G401.6 (cell line): ENCODE measurements around the gene LRP2.
"Not testable (repeated sequence)": the region's sequence is repeated elsewhere in the genome, so short reads cannot be mapped to it uniquely, and the experiment has no call there.

Source experiments
- FAIRE-seq: peaks from 2 replicates; lab custom pipeline; 2012; peaks lifted over from hg19 to GRCh38; lab: Jason Lieb, UNC

Gene LRP2

DNA sequence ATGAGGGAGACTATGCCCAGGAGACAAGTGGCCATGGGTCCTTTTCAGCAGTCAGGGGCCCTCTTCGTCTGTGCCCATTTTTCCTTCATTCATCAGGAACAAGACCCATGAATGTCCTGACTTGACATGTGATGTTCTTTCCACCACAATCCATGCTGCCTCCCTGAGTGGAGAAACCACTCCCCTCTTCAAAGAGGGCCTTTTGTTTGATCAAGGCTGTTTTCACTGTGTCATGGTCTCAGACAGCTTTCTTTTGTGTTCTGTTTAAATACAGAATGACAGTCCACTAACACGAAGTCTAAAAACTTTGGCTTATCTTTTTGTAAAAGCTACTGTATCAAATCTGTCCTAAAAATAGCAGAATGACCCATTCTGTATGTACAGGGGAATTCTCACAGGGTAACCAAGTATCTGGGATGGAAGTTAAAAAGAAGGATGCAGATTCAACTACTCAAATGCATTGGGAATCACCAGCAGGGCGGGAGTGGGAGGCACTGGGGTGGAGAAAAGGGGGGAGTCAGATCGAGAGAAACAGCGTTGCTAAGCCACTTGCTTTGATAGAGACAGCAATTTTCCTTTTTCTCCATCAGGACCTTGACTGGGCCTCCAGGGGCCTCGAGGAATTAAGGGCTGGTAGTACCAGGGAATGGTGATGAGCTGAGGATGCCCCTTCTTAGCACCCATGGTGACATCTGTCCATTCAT, 13.9 kb downstream of the LRP2 start:
- no peak for FAIRE-seq

DNA sequence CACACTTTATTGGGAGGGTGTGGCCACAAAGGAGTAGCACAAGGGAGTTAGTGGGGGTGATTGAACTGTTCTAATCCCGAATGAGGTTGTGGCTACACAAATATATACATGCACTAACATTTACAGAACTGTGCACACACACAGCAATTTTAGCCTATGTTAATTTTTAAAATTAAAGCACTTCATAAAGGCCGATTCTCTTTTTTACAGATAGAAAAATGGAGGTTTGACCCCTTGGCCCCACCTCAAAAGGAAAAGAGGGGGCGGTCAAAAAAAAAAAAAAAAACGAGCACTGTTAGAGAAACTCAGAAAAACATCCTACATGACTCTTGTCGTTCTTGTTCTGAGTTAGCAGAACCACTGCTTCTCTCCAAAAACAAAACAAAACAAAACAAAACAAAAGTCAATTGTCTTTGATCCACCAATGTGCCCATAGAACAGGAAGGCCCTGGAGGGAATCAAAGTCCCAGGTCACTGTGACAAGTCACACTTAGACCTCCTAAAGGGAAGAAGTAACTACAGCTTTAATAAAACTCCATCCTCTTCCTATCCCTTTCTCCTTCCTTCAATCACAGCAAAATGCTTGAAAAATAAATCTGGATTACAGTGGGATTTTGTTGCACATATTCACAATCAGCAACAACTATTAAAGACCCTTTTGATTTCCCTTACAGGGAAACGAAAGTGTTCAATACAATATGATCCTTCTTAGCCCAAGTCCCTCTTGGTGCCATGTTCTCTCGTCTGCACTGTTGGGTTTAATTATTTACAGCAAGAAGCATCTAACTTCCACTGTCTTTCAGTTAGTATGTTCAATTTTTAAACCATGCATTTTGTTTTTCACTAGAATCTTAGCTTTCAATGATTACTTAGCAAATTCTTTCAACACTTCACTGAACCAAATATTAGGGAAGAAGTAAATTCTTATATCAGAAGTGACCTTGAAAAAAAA, 16.6 kb downstream of the LRP2 start:
- FAIRE-seq: no peak

DNA sequence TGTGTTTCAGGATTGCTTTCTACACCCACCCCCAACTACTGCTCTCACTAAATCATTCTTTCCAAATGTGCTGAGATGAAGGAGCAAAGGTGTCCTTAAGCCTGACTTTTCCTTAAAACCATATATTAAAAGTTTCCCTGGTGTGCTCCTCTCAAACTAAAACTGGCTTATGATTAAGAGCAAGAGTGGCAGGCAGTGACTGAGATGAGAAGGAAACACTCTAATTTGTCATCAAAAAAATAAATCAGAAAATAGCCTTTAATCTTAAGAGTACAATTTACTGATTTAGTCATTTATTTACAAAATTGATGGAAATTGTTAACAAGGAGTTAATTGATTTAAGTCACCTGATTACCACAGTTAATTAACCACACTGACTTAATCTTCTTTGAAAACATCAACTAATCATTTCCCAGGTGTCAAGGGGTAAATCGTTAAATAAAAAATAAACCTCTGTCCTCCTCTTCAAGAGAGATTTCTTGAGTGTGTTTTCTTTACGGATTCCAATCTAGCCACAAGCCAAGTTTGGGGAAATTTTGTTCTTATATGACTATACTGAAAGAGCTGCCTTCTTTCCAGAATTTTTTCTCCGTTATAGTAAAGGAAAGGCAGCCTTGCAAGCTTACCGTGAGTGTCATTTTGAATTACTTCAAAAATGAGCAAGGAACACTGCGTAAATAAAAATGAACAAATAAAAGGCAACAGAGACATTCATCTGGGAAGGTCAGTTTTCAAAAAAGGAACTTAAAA, 17.4 kb downstream of the LRP2 start:
- no peak for FAIRE-seq

DNA sequence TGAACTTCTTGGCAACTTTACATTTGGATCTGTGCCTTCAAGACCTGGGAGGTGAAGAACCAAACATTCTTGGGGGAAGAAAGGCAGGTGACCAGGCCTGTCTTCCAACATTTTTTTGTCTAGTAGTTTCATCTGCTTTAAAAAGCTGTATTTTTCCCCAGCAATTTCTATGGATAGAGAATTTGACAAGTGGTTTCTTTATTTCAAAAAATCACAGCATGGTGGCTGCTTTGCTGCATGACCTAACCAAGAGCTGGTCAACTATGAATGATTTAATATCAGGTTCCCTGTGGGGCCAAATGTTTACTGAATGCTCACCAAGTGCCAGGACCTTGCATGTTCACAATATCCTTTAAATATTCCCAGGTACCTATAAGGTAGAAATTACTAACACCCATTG, 19.1 kb downstream of the LRP2 start:
- FAIRE-seq: no peak

DNA sequence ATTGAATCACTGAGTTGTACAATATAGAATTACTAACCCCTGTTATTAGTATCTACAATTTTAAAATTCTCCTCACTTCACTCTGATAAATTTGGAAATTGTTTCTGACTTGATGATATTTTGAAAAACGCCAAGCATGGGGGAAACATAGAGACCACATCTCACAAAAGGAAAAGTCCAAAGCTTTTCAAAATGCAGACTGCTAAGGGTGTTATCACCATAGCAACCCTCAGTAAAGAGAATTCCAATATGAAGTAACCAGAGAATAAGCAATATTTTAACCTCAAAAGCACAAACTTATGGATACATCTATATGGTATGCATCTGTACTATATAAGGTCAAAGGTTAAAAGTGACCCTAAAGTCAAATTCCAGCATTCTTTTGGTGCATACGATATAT, 22.7 kb downstream of the LRP2 start:
- FAIRE-seq: no peak

DNA sequence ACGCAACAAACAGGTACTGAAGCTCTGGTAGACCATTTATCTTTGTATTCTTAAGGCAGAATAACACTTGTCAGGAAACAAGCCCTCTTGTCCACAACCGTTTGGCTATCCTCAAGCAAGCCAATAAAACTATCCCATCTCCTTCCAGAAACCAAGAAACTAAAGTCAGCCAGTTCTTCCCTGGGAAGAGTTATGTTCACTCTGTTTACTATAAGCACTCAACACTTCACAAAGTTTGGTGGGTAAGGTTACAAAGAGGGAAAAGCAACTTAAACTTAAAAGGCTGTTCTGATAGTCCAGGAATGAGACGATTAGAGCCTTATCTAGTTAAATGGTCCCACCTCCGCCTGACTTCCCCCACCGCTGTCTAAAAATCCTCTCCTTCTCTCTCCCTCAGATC, 25.6 kb downstream of the LRP2 start:
- no peak for FAIRE-seq

DNA sequence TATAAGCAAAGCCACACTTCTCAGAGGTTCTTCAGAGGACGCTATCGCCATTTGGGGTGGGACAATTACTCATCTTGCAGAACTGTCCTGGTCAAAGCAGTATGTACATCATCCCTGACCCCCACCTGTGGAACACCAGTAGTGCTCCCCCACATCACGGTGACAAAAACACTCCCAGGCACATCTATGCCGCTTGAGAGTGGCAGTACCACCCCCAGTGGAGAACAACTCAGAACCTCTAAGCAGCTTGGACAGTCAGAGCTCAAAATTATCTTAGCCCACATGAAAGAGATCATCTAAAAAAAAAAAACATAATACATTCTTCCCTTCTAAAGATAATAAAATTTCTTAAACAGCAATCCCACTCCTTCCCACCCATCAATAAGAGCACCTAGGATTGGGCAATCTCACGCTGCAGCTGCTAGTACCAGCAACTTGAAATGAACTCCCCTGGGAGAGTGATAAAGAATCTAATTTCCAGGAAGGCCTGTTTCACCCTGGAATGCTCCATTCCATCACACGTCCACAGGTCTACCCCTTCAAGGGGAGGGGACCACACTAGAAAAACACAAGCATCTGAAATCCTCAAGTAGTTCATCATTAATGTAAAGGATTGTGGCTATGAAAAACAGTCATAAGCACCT, 31.7 kb downstream of the LRP2 start:
- FAIRE-seq: no peak

DNA sequence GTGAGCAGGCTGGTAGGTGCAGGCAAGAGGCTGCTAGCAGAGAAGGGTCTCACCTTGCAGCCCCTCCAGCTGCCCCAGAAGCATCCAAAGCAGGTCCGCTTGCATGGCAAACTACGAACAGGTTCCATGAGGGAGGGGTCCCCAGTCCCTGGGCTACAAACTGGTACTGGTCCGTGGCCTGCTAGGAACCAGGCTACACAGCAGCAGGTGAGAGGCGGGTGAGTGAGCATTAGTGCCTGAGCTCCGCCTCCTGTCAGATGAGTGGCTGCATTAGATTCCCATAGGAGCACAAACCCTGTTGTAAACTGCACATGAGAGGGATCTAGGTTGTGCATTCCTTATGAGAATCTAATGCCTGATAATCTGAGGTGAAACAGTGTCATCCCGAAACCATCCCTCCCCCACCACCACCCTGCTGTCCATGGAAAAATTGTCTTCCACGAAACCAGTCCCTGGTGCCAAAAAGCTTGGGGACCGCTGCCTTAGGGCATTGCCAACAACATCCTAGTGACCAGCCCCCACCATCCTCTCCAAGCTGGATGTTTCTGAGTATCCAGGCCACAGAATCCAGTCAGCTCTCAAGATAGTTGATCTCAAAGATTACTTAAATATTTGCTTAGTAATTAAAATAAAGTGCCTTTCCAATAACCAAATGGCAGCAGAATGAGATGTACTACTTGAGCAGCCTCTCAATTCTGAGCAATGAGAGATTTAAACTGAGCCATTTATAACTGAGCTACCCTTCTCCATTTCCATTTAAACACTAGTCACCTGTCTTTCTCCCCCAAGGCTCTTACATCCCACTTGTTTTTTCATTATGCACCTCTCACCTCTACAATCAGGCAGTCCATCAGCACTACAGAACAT, 32.4 kb downstream of the LRP2 start:
- no peak for FAIRE-seq

DNA sequence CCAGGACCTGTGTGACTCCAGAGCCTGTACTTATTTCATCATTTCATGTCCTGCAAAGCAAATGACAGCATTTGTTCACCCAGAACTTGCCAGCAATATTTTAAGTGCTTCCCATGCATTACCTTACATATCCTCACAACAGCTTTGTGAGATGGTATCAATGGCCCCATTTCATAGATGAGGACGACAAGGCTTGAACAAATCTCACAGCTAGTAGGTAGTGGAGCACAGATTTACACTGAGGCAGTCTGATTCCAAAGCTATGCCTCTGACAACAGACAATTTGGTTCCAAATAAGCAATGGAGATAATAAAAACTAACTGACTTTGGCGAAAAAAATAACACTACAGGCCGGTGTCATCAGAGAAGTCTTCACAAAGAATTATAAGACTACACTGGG, 33.5 kb downstream of the LRP2 start:
- FAIRE-seq: no peak

DNA sequence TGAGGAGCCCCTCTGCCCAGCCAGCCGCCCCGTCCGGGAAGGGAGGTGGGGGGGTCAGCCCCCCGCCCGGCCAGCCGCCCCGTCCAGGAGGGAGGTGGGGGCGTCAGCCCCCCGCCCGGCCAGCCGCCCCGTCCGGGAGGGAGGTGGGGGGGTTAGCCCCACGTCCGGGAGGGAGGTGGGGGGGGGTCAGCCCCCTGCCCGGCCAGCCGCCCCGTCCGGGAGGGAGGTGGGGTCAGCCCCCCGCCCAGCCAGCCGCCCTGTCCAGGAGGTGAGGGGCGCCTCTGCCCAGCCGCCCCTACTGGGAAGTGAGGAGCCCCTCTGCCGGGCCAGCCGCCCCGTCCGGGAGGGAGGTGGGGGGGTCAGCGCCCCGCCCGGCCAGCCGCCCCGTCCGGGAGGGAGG, 34.5 kb downstream of the LRP2 start:
- FAIRE-seq: not testable (repeated sequence)

DNA sequence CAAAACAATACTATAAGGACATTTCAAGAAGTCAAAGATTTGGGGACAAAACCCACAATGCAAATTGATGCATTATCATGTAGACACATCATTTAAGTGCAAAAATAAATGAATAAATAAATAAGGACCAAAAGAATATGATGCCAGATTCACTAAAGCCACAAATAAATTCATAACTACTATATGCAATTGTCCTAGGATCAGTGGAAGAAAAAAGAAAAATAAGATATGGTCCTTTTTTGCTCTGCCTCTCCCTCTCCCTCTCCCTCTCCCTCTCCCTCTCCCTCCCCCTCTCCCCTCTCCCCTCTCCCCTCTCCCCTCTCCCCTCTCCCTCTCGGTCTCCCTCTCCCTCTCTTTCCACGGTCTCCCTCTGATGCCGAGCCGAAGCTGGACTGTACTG, 36.4 kb downstream of the LRP2 start:
- not testable (repeated sequence) for FAIRE-seq

DNA sequence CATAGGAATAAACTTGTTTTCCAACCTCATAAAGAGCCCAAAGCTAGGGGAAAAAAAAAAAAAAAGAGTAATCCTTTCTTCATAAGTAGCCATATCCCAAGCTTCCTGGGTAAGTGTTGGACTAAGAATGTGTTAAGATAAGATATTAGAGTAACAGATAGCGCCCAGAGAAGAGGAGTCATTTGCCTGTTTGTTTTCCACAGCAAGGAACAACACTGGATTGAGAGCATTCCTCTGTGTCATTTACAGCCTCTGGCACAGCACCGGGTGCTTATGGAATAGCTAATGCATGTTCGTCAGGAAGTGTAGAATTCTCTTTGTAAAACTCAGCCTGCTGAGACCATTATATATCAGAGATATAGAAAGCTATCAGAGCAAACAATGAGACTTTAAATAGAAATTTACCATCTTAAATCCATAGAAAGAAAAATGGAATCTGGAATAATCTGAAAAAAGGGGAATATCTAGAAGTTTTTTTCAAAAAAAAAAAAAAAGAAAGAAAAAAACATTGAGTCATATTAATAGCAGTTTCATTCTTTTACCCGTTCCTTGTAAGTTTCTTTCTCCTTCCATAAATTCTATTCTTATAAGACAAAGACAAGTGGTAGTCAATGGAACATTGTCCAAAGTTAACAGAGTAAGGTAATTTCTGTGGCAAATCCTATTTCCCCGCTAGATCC, 37.6 kb downstream of the LRP2 start:
- FAIRE-seq: no peak

DNA sequence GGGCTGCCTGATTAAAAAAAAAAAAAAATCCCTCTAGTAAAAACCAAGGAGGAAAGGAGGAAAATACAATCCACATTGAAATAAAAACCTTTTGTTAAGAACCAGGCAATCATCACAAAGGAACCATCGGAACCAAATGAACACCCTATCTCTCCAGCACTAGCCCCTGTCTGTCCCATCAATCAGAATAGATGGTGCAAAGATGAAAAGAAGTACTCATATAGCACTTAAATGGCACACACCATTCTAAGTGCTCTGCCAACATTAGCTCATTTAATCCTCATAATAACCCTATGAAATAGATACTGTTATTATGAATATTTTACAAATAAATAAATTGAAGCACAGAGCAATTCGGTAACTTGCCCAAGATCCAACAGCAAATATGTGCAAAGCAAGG, 38.5 kb downstream of the LRP2 start:
- no peak for FAIRE-seq

DNA sequence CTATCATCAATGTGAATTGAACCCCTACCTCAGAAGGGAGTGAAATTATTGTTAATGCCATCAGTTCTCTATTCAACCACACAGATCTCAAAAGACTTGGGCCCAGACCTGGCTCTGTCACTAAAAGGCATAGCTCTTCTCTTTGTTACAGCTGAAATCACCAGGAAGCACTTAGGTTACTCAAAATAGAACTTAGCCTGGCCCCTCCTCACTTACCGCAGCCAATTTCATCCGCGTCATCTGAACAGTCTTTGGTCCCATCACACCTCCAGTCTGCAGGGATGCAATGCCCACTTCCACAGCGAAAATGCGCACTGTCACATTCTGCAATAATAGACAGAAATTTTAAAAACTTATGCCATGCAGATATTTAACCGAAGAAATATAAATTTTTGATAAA, 41.8 kb downstream of the LRP2 start:
- no peak for FAIRE-seq

DNA sequence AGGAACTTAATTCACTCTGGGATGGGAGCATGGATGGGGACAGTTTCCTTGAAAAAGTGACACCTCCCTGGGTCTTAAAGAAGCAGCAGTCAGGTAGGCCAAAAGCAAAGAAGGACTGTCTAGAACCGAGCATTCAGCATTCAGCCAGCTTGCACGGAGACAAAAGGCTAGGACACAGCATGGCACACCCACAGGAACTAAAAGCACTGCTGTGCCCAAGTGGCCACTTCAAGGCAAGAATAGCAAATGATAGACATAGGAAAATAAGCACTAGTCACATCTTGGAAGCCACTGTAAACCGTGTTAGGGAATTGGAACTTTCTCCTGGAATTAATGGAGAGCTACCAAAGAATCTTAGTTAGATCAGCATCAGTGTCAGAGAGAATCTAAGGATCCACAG, 47.0 kb downstream of the LRP2 start:
- FAIRE-seq: no peak

DNA sequence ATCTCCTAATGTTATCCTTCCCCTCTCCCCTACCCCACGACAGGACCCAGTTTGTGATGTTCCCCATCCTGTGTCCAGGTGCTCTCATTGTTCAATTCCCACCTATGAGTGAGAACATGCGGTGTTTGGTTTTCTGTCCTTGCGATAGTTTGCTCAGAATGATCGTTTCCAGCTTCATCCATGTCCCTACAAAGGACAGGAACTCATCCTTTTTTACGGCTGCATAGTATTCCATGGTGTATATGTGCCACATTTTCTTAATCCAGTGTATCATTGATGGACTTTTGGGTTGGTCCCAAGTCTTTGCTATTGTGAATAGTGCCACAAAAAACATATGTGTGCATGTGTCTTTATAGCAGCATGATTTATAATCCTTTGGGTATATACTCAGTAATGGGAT, 54.0 kb downstream of the LRP2 start:
- not testable (repeated sequence) for FAIRE-seq

DNA sequence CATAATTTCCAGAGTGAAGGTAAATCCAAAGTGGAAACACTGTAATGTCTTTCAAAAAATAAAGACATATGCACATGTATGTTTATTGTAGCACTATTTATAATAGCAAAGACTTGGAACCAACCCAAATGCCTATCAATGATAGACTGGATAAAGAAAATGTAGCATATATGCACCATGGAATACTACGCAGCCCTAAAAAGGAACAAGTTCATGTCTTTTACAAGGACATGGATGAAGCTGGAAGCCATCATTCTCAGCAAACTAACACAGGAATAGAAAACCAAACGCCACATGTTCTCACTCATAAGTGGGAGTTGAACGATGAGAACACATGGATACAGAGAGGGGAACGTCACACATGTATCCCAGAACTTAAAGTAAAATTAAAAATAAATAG, 57.6 kb downstream of the LRP2 start:
- not testable (repeated sequence) for FAIRE-seq

DNA sequence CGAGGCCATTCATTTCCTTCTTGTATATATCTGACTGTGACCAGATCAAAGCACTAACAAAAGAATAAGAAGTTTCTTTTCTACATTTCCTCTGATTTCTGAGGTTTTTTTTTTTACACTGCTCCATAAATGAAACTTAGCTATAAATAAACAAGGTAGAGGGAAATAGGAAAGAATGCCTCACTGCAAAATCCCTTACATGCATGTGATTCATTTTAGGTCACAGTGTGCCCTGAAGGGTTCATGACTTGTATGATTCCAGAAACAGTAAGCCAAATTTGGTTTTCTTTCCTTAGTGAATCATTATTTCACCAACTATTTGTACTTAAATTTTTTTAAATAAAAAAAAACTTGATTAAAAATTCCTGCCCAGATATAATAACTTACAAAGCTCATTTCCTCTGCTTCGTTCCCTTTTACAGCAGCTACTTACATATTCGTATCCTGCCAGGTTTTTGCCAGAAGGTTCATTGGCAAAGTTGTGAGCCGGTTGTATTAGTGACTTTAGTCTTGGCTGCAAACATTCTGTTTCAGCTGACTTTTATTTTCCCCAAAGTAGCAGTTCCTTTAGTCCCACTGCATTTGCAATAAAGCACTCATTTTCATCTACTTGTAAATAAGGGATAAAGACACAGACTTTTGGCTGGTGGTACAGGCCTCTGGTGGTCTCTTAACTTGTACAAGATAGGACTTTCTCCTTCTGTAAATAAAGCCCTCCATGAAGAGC, 58.6 kb downstream of the LRP2 start:
- no peak for FAIRE-seq

DNA sequence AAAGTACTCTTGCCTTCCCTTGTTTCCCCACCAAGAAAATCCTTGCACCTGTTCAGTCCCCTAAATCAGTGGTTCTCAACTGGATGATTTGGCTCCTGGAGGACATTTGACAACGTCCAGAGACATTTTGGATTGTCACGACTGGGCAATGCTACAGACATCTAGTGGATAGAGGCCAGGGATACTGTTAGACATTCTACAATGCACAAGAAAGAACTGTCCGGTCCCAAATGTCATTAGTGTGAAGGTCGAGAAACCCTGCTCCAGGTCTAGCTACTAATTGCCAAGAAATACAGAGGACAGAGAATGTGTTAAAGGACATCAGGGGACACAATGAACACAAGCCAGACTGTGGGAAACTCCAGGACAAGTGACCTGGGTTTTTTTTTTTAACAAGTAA, 60.0 kb downstream of the LRP2 start:
- FAIRE-seq: no peak
